ENCODE results near the gene SLC35D2. TPM values are rescaled to one million over a fixed set of nuclear protein-coding genes. Genes with fewer than 3 reads are reported as not detected.

SLC35D2 gene
- total RNA-seq, 2 experiments from 2014 or later = 8.5 to 11.0 TPM

- Mint-ChIP-seq H3K4me3 (no peak overlapping the region), H3K9me3 (peaks cover 3% of the 10 kb centered on the region), H3K36me3 (ENCODE audit: low read depth) (no peaks in the 10 kb centered on the region), H3K4me1 (no peaks in the 10 kb centered on the region), H3K27me3 (peaks cover 12% of the 10 kb centered on the region), H3K27ac (no peak overlapping the region)
- ChIA-PET POLR2A (no interaction called here), CTCF (no interaction called here)
- DNase-seq = no peak
Observed at GRCh38 chr9:96304230-96304629, 79.3 kb downstream of the SLC35D2 start.

DNA sequence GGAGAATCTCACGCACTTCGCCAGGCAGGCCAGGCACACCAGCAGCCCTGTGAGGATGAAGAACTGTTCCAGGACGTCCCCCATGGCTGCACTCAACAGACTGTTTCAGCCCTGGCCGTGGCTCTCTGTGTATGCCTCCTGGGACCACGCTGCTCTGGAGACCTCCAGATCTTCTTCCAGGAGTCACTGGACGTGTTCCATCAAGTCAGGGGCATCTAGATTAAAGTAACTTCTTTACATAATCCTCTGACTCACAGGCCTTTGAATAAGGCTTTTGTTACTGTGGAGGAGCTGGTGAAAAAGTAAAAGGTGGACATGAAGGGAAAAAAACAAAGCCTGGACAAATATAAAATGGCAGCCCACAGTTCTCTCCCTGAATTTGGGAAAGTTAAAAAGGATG is 81.5 kb downstream of the SLC35D2 start, which contains the start of gene HSD17B3:
Gene HSD17B3, minus strand, starts transcription at position 156 of the 400 bp plus-strand sequence. Its CDS starts 72 bp downstream, at position 84.
- Mint-ChIP-seq H3K27me3 (peaks cover 9% of the 10 kb centered on the region), H3K9me3 (peaks cover 3% of the 10 kb centered on the region), H3K27ac (no peak within 1 kb of the TSS), H3K4me1 (no peaks in the 10 kb centered on the region), H3K4me3 (no peak within 1 kb of the TSS), H3K36me3 (ENCODE audit: low read depth) (no peaks in the 10 kb centered on the region)
- ChIA-PET CTCF (no interaction called here), POLR2A (no interaction called here)
- no peak for DNase-seq

DNA sequence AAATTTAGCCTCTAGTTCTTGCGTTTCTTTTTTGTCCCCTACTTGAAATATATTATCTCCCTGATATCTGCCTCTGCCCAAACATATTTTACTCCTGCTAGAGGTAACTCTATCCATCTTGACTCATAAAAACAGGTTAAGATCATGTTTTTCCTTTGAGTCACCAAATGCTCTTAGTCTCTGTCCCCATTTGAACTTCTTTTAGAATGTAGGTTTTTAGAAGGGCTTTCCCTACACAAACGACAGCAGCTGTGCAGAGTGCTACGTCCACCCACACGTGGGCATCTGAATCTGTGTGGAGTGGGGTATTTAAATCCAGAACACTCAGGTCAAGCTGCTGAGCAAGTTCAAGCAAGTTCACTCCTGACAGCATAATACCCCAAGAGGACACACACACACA is 83.7 kb downstream of the SLC35D2 start:
- no peak overlapping the region for H3K27ac Mint-ChIP-seq
- H3K4me3 Mint-ChIP-seq = no peak overlapping the region
- no peak for DNase-seq
- H3K9me3 Mint-ChIP-seq = peaks cover 6% of the 10 kb centered on the region
- peaks cover 4% of the 10 kb centered on the region for H3K27me3 Mint-ChIP-seq
- no peaks in the 10 kb centered on the region for H3K4me1 Mint-ChIP-seq
- CTCF ChIA-PET = no interaction called here
- POLR2A ChIA-PET = no interaction called here
- H3K36me3 Mint-ChIP-seq (ENCODE audit: low read depth) = no peaks in the 10 kb centered on the region

DNA sequence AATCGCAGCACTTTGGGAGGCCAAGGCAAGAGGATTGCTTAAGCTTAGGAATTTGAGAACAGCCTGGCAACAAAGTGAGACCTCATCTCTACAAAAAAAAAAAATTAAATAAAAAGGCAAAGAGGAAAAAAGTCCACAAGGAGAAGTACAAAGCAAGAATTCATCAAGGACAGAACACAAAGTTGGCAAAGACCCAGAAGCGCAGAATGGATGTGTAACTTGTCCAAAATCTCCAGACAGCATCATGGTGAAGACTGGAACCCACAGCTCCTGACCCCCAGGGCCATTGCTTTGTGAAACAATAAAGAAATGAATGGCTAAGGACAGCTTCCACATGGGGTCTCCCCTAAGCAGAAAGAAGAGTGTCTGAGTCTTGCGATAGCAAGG is 89.4 kb downstream of the SLC35D2 start:
- POLR2A ChIA-PET = no interaction called here
- Mint-ChIP-seq H3K27ac (no peak overlapping the region), H3K27me3 (peaks cover 4% of the 10 kb centered on the region), H3K36me3 (ENCODE audit: low read depth) (no peaks in the 10 kb centered on the region), H3K4me1 (no peaks in the 10 kb centered on the region), H3K9me3 (peaks cover 3% of the 10 kb centered on the region), H3K4me3 (no peak overlapping the region)
- CTCF ChIA-PET = interaction anchor here (0.6 kb wide), 1 partner anchor 1297 kb away, joined by 4 read pairs; no protein-coding TSS in a partner anchor
- DNase-seq = no peak

DNA sequence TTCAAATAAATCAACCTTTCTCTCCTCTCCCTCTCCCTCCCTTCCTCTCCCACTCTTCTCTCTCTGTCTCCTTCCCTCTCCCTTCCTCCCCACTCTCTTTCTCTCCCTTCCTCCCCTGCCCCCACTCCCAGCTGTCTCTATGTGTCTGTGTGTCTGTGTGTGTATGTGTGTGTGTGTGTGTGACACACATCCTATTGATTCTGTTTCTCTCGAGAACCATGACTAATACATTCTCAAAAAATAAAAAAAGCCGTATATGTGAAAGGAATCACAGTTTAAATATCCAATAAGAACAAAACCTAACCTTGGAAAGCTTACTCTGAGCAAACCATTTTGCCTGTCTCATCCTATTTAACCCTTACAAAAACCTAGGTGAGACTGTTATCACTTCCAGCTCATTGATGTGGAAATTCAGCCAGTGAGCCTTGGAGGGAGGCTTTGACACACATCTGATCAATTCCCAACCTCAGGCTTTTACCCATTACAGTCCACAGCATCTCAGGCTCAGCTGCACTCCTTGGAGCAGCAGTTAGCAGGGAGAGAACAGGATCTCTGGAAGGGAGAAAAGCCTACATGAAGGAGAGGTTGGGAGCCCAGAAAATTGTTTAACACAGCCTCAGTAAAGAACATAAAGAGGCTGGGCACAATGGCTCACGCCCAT is 89.9 kb downstream of the SLC35D2 start:
- ChIA-PET POLR2A (no interaction called here), CTCF (interaction anchor here (0.6 to 0.8 kb wide), 2 partner anchors 9 to 337 kb away, joined by 3 read pairs; no protein-coding TSS in a partner anchor)
- Mint-ChIP-seq H3K9me3 (peaks cover 3% of the 10 kb centered on the region), H3K27ac (no peak overlapping the region), H3K4me3 (no peak overlapping the region), H3K27me3 (peaks cover 4% of the 10 kb centered on the region), H3K4me1 (no peaks in the 10 kb centered on the region), H3K36me3 (ENCODE audit: low read depth) (no peaks in the 10 kb centered on the region)
- no peak for DNase-seq

- ChIA-PET CTCF (no interaction called here), POLR2A (no interaction called here)
- Mint-ChIP-seq H3K4me3 (no peak overlapping the region), H3K9me3 (peaks cover 5% of the 10 kb centered on the region), H3K36me3 (ENCODE audit: low read depth) (no peaks in the 10 kb centered on the region), H3K4me1 (no peaks in the 10 kb centered on the region), H3K27ac (no peak overlapping the region), H3K27me3 (peaks cover 4% of the 10 kb centered on the region)
- DNase-seq = no peak
Observed at GRCh38 chr9:96289392-96289791, 94.1 kb downstream of the SLC35D2 start.

- ChIA-PET POLR2A (no interaction called here), CTCF (no interaction called here)
- no peak for DNase-seq
- H3K4me1 Mint-ChIP-seq = no peaks in the 10 kb centered on the region
- no peak overlapping the region for H3K4me3 Mint-ChIP-seq
- peaks cover 10% of the 10 kb centered on the region for H3K9me3 Mint-ChIP-seq
- peaks cover 5% of the 10 kb centered on the region for H3K27me3 Mint-ChIP-seq
- H3K36me3 Mint-ChIP-seq (ENCODE audit: low read depth) = no peaks in the 10 kb centered on the region
- H3K27ac Mint-ChIP-seq = no peak overlapping the region
Observed at GRCh38 chr9:96281641-96282040, 101.9 kb downstream of the SLC35D2 start.

DNA sequence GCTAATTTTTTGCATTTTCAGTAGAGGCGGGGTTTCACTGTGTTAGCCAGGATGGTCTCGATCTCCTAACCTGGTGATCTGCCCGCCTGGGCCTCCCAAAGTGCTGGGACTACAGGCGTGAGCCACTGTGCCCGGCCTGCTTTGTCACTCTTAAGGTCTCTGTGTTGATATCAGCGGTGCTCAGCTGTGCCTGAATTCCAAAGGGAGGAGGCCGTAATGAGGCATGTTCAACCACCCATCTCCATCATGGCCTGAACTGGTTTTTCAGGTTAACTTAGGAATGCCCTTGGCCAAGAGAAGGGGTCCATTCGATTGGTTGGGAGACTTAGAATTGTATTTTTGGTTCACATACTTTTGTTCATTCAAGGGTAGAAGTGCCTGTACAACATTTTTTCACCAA is 103.6 kb downstream of the SLC35D2 start:
- Mint-ChIP-seq H3K27me3 (peaks cover 8% of the 10 kb centered on the region), H3K9me3 (peaks cover 10% of the 10 kb centered on the region), H3K27ac (no peak overlapping the region), H3K36me3 (ENCODE audit: low read depth) (no peaks in the 10 kb centered on the region), H3K4me3 (no peak overlapping the region), H3K4me1 (no peaks in the 10 kb centered on the region)
- no peak for DNase-seq
- ChIA-PET POLR2A (no interaction called here), CTCF (interaction anchor here (1.9 kb wide), 1 partner anchor 10 kb away, joined by 4 read pairs; no protein-coding TSS in a partner anchor)

DNA sequence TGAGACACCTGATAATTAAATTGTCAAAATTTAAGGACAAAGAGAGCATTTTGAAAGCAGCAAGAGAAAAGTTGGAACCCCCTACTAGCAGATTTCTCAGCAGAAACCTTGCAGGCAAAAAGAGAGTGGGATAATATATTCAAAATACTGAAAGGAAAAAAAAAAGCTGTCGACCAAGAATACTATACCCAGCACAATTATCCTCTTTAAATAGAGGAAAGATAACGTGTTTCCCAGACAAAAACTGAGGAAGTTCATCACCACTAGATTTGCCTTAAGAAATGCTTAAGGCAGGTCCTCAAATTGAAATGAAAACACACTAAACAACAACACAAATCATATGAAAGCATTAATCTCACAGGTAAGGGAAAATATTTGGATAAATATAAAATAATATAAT is 108.6 kb downstream of the SLC35D2 start:
- peaks cover 17% of the 10 kb centered on the region for H3K9me3 Mint-ChIP-seq
- H3K36me3 Mint-ChIP-seq (ENCODE audit: low read depth) = peaks cover 3% of the 10 kb centered on the region
- DNase-seq = no peak
- no peaks in the 10 kb centered on the region for H3K4me1 Mint-ChIP-seq
- ChIA-PET CTCF (no interaction called here), POLR2A (no interaction called here)
- peaks cover 6% of the 10 kb centered on the region for H3K27me3 Mint-ChIP-seq
- H3K27ac Mint-ChIP-seq = no peak overlapping the region
- no peak overlapping the region for H3K4me3 Mint-ChIP-seq

Other genes with a start within 250 kb of the SLC35D2 start
- under 1 TPM in 1 of 2 experiments, not detected in 1; 0.25 TPM for gene HSD17B3, start 81.5 kb downstream of the SLC35D2 start, total RNA-seq
- gene ZNF367, start 34.7 kb upstream of the SLC35D2 start, total RNA-seq = 10 to 100 TPM; 32.3 to 32.5 TPM
- gene HABP4, start 66.5 kb upstream of the SLC35D2 start, total RNA-seq = 1 to 10 TPM; 5.0 to 6.1 TPM
- under 1 TPM; 0.62 to 0.83 TPM for gene CDC14B, start 236.1 kb upstream of the SLC35D2 start, total RNA-seq

All from activated CD4-positive, alpha-beta T cell treated with anti-CD3 and anti-CD28 coated beads, Interleukin-2, amount 10 ng/mL, durations not matched to agents 7 days and 5 days (primary cell).